ENCODE measurements around the gene RNF212B.

RNF212B gene

GRCh38 chr14:23307146-23307530, 69.4 kb downstream of the RNF212B start:
- Histone ChIP-seq H3K4me2 (ENCODE audit: low read length) (peak overlapping the region; percentile 14; the same call in 1 of the 2 replicates), H3F3A (ENCODE audit: insufficient read depth, low read length) (no peaks in the 10 kb centered on the region), H3K4me1 (ENCODE audit: insufficient read depth, low read length, severe bottlenecking) (peaks cover 12% of the 10 kb centered on the region), H3K36me3 (ENCODE audit: insufficient read depth, low read length) (no peaks in the 10 kb centered on the region), H3K9me3 (ENCODE audit: low read length) (no peaks in the 10 kb centered on the region), H4K20me1 (ENCODE audit: insufficient read depth, low read length) (no peaks in the 10 kb centered on the region), H3K9ac (ENCODE audit: low read length) (no peak overlapping the region; the same call in 1 of the 2 replicates), H3K4me3 (ENCODE audit: low read depth, low read length, poor library complexity, severe bottlenecking) (peak overlapping the region; percentile 30), H3K27me3 (ENCODE audit: insufficient read depth, low read length) (no peaks in the 10 kb centered on the region; the same call in 1 of the 2 replicates), H3K79me2 (ENCODE audit: insufficient read depth, low read length) (no peaks in the 10 kb centered on the region), H3K27ac (ENCODE audit: low read depth, low read length, poor library complexity, severe bottlenecking) (no peak overlapping the region), H2AFZ (ENCODE audit: low read length) (no peak overlapping the region), H3K9me2 (ENCODE audit: low read depth, low read length) (no peaks in the 10 kb centered on the region)
- TF ChIP-seq CTCF (IDR thresholded peaks at IDR 0.05; ENCODE audit: low read length) (no peak), EZH2 (IDR thresholded peaks at IDR 0.05; ENCODE audit: borderline replicate concordance, low read length) (no peak)

- H3K4me3 ChIP-seq (ENCODE audit: low read depth, low read length, poor library complexity, severe bottlenecking) = no peak overlapping the region
- H3K27me3 ChIP-seq (ENCODE audit: insufficient read depth, low read length) = no peaks in the 10 kb centered on the region; the same call in 1 of the 2 replicates
- no peak overlapping the region for H3K9ac ChIP-seq (ENCODE audit: low read length)
- no peaks in the 10 kb centered on the region for H3F3A ChIP-seq (ENCODE audit: insufficient read depth, low read length)
- no peaks in the 10 kb centered on the region for H3K79me2 ChIP-seq (ENCODE audit: insufficient read depth, low read length)
- H3K27ac ChIP-seq (ENCODE audit: low read depth, low read length, poor library complexity, severe bottlenecking) = no peak overlapping the region
- H3K9me3 ChIP-seq (ENCODE audit: low read length) = no peaks in the 10 kb centered on the region
- TF ChIP-seq EZH2 (IDR thresholded peaks at IDR 0.05; ENCODE audit: borderline replicate concordance, low read length) = no peak
- TF ChIP-seq CTCF (IDR thresholded peaks at IDR 0.05; ENCODE audit: low read length) = no peak
- no peaks in the 10 kb centered on the region for H3K36me3 ChIP-seq (ENCODE audit: insufficient read depth, low read length)
- H3K4me1 ChIP-seq (ENCODE audit: insufficient read depth, low read length, severe bottlenecking) = peaks cover 9% of the 10 kb centered on the region
- no peak overlapping the region for H3K4me2 ChIP-seq (ENCODE audit: low read length)
- no peak overlapping the region for H2AFZ ChIP-seq (ENCODE audit: low read length)
- H3K9me2 ChIP-seq (ENCODE audit: low read depth, low read length) = no peaks in the 10 kb centered on the region
- H4K20me1 ChIP-seq (ENCODE audit: insufficient read depth, low read length) = no peaks in the 10 kb centered on the region
Measured at GRCh38 chr14:23307687-23308644, 70.2 kb downstream of the RNF212B start.

- H3K4me3 ChIP-seq (ENCODE audit: low read depth, low read length, poor library complexity, severe bottlenecking) = no peak overlapping the region
- TF ChIP-seq EZH2 (IDR thresholded peaks at IDR 0.05; ENCODE audit: borderline replicate concordance, low read length) (no peak), CTCF (IDR thresholded peaks at IDR 0.05; ENCODE audit: low read length) (no peak)
- no peaks in the 10 kb centered on the region for H3K9me3 ChIP-seq (ENCODE audit: low read length)
- H3K79me2 ChIP-seq (ENCODE audit: insufficient read depth, low read length) = no peaks in the 10 kb centered on the region
- no peak overlapping the region for H2AFZ ChIP-seq (ENCODE audit: low read length)
- peaks cover 5% of the 10 kb centered on the region for H3K4me1 ChIP-seq (ENCODE audit: insufficient read depth, low read length, severe bottlenecking)
- H3K9ac ChIP-seq (ENCODE audit: low read length) = no peak overlapping the region
- H4K20me1 ChIP-seq (ENCODE audit: insufficient read depth, low read length) = no peaks in the 10 kb centered on the region
- no peak overlapping the region for H3K4me2 ChIP-seq (ENCODE audit: low read length)
- H3F3A ChIP-seq (ENCODE audit: insufficient read depth, low read length) = no peaks in the 10 kb centered on the region
- no peak overlapping the region for H3K27ac ChIP-seq (ENCODE audit: low read depth, low read length, poor library complexity, severe bottlenecking)
- no peaks in the 10 kb centered on the region; the same call in 1 of the 2 replicates for H3K27me3 ChIP-seq (ENCODE audit: insufficient read depth, low read length)
- no peaks in the 10 kb centered on the region for H3K9me2 ChIP-seq (ENCODE audit: low read depth, low read length)
- no peaks in the 10 kb centered on the region for H3K36me3 ChIP-seq (ENCODE audit: insufficient read depth, low read length)
Measured at GRCh38 chr14:23308721-23309445, 71.1 kb downstream of the RNF212B start.
